Mesendoderm (in vitro differentiated cells): ENCODE results near the gene GNAL.
"Not testable (repeated sequence)": the region's sequence is repeated elsewhere in the genome, so short reads cannot be mapped to it uniquely, and the experiment has no call there.

Source experiments
- DNase-seq: peaks from one replicate; pipeline ENCODE4 v3.0.0; 2013
- H2AK5ac ChIP-seq: 2 replicates; pipeline ENCODE4 v1.6.1; 2013; ENCODE audit warnings: low read length, inconsistent platforms
- H2BK120ac ChIP-seq: 2 replicates; pipeline ENCODE4 v1.6.1; 2013; ENCODE audit warnings: low read depth, mild to moderate bottlenecking, low read length, moderate library complexity, mixed read lengths
- H2BK15ac ChIP-seq: replicated peaks from 2 replicates; pipeline ENCODE4 v1.6.1; 2013; ENCODE audit warnings: low read depth, mild to moderate bottlenecking, moderate library complexity
- H2BK5ac ChIP-seq: 2 replicates; pipeline ENCODE4 v1.6.1; 2013; ENCODE audit warnings: low read length, inconsistent platforms
- H3K18ac ChIP-seq: 2 replicates; pipeline ENCODE4 v1.6.1; 2013; ENCODE audit warnings: mild to moderate bottlenecking, low read length, mixed read lengths
- H3K23ac ChIP-seq: one replicate; pipeline ENCODE4 v1.6.1; 2013; ENCODE audit warnings: low read length
- H3K27ac ChIP-seq: 2 replicates; pipeline ENCODE4 v1.5.1; 2013; ENCODE audit warnings: low read depth, mild to moderate bottlenecking, inconsistent platforms, low read length, moderate library complexity
- H3K27me3 ChIP-seq: 2 replicates; pipeline ENCODE4 v1.6.1; 2013; ENCODE audit warnings: low read length, control low read depth, mild to moderate bottlenecking, inconsistent platforms; ENCODE audit not compliant: insufficient read depth, poor library complexity
- H3K36me3 ChIP-seq: 2 replicates; pipeline ENCODE4 v1.6.1; 2013; ENCODE audit warnings: low read length, inconsistent platforms; ENCODE audit not compliant: control insufficient read depth, insufficient read depth
- H3K4ac ChIP-seq: one replicate; pipeline ENCODE4 v1.6.1; 2013; ENCODE audit warnings: low read depth, mild to moderate bottlenecking, low read length, moderate library complexity
- H3K4me1 ChIP-seq: 2 replicates; pipeline ENCODE4 v1.6.1; 2013; ENCODE audit warnings: low read depth, low read length, inconsistent platforms; ENCODE audit not compliant: control insufficient read depth
- H3K4me2 ChIP-seq: 2 replicates; pipeline ENCODE4 v1.6.1; 2013; ENCODE audit warnings: low read length
- H3K4me3 ChIP-seq: 2 replicates; pipeline ENCODE4 v1.5.1; 2013; ENCODE audit warnings: mild to moderate bottlenecking, low read length
- H3K56ac ChIP-seq: one replicate; pipeline ENCODE4 v1.6.1; 2013; ENCODE audit warnings: low read length
- H3K79me1 ChIP-seq: 2 replicates; pipeline ENCODE4 v1.6.1; 2013; ENCODE audit warnings: low read length, inconsistent platforms
- H3K79me2 ChIP-seq: 2 replicates; pipeline ENCODE4 v1.6.1; 2013; ENCODE audit warnings: mild to moderate bottlenecking, low read length; ENCODE audit not compliant: control insufficient read depth, insufficient read depth
- H3K9ac ChIP-seq: 2 replicates; pipeline ENCODE4 v1.6.1; 2013; ENCODE audit warnings: low read length, inconsistent platforms
- H4K5ac ChIP-seq: one replicate; pipeline ENCODE4 v1.6.1; 2013; ENCODE audit warnings: low read length
- H4K8ac ChIP-seq: one replicate; pipeline ENCODE4 v1.6.1; 2013; ENCODE audit warnings: low read depth, mild to moderate bottlenecking, control low read depth, low read length, moderate library complexity
- whole genome bisulfite sequencing: extraction: QIAGEN DNeasy Blood & Tissue Kit; methylation state at CpG from one replicate; pipeline ENCODE4 v1.1.7; 2013; ENCODE audit warnings: low lambda C conversion rate, missing lambda C conversion rate; ENCODE audit not compliant: insufficient coverage; ENCODE audit errors: extremely low coverage; 5-methylcytosine and 5-hydroxymethylcytosine counted together

The GNAL gene

GRCh38 chr18:11854554-11854953 is 165.5 kb downstream of the GNAL start:
- H3K4me2 ChIP-seq, H2BK120ac ChIP-seq, DNase-seq, H3K36me3 ChIP-seq, H3K18ac ChIP-seq, H4K5ac ChIP-seq, H2BK15ac ChIP-seq, H3K27me3 ChIP-seq, H3K56ac ChIP-seq, H2BK5ac ChIP-seq, H3K9ac ChIP-seq, H4K8ac ChIP-seq, H3K27ac ChIP-seq, H3K23ac ChIP-seq, H3K79me1 ChIP-seq, H3K4ac ChIP-seq, H3K4me1 ChIP-seq, H3K4me3 ChIP-seq, H2AK5ac ChIP-seq: not testable (repeated sequence)
- peaks cover 20% of the 10 kb centered on the region for H3K79me2 ChIP-seq
- no CpG with 5 or more reads among the region's 6 CpGs for WGBS

DNA sequence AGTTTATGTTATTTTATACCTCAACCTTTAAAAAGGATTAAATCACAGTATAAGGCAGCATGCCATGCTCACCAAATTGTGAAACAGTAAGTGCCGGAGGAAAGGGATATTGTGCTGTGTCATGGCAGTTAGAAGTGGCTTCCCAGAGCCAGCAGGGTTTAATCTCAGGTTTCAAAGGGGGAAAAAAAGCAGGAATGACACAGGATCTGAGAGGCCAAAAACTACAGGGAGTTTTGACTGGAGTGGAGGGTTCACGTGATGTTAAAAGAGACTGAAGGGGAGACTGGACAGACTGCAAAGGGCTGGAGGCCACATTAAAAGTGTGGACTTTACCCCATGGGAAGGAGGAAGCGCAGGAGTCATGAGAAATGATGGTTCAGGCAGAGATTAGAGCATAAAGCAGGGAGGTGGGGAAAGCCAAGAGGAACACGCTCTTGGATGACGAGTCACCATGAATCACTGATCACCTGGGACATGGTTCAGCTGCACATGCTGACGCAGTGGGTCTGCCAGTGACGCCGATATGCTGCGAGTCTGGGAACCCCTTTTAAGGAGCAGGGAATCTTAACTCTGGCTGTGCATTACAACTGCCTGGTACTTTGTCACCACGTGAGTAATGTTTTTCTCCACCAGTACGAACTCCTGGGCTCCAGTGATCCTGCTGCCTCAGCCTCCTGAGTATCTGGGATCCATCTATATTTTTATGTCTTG is 168.3 kb downstream of the GNAL start:
- Histone ChIP-seq H3K4me2 (no peak overlapping the region), H3K4me3 (no peak overlapping the region), H3K27ac (peak overlapping the region; percentile 29), H3K79me2 (peaks cover 9% of the 10 kb centered on the region), H2BK15ac (no peak overlapping the region), H3K4ac (peak overlapping the region; percentile 0), H4K5ac (no peak overlapping the region), H3K36me3 (no peaks in the 10 kb centered on the region), H3K23ac (no peak overlapping the region), H2BK120ac (no peak overlapping the region), H2BK5ac (peak overlapping the region; percentile 46), H3K79me1 (peaks cover 2% of the 10 kb centered on the region), H3K27me3 (no peaks in the 10 kb centered on the region), H2AK5ac (no peak overlapping the region), H3K9ac (peak overlapping the region; percentile 39), H3K4me1 (peaks cover 6% of the 10 kb centered on the region), H3K18ac (peak overlapping the region; percentile 29), H4K8ac (no peak overlapping the region), H3K56ac (peak overlapping the region; percentile 87)
- whole genome bisulfite sequencing: no CpG with 5 or more reads among the region's 11 CpGs
- DNase-seq: peak; percentile 93

DNA sequence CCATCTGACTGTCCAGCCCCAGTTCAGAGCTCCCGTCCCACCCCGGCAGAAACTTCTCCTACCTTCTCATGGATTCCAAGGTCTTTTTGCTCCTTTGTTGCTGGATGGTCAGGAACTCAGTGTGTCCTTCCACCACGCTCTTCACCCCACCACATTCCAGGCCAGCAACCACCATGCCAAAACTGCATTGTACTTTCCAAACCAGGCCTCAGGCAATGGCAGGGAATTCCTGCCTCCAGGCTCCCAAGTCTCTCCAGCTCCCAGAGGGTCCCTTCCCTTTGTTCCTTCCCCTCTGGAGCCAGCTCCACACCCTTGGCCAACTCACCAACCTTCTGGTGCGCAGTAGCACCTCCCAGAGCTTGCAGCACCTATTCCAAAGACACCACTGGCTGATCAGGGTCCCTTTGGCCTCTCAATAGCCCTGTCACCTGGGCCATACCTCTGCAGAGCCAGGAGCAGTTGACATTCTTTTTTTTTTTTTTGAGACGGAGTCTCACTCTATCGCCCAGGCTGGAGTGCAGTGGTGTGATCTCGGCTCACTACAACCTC is 170.3 kb downstream of the GNAL start:
- no peak overlapping the region for H2BK120ac ChIP-seq
- no peaks in the 10 kb centered on the region for H3K79me1 ChIP-seq
- H3K4ac ChIP-seq: no peak overlapping the region
- no peak overlapping the region for H3K23ac ChIP-seq
- peaks cover 4% of the 10 kb centered on the region for H3K4me1 ChIP-seq
- H3K36me3 ChIP-seq: no peaks in the 10 kb centered on the region
- H2BK15ac ChIP-seq: no peak overlapping the region
- H3K18ac ChIP-seq: no peak overlapping the region
- no peak overlapping the region for H2BK5ac ChIP-seq
- H3K4me2 ChIP-seq: no peak overlapping the region
- H3K56ac ChIP-seq: no peak overlapping the region
- H4K8ac ChIP-seq: no peak overlapping the region
- H4K5ac ChIP-seq: no peak overlapping the region
- H3K27ac ChIP-seq: no peak overlapping the region
- H3K4me3 ChIP-seq: no peak overlapping the region
- no peaks in the 10 kb centered on the region for H3K79me2 ChIP-seq
- H2AK5ac ChIP-seq: peak overlapping the region; percentile 27
- peak; percentile 60 for DNase-seq
- no peak overlapping the region for H3K9ac ChIP-seq
- no CpG with 5 or more reads among the region's 7 CpGs for WGBS
- H3K27me3 ChIP-seq: no peaks in the 10 kb centered on the region

- no peak overlapping the region for H3K4me3 ChIP-seq
- no CpG with 5 or more reads among the region's 4 CpGs for WGBS
- no peak overlapping the region for H3K4me2 ChIP-seq
- peaks cover 4% of the 10 kb centered on the region for H3K4me1 ChIP-seq
- H2BK120ac ChIP-seq: no peak overlapping the region
- no peak overlapping the region for H3K56ac ChIP-seq
- H3K23ac ChIP-seq: no peak overlapping the region
- H2BK5ac ChIP-seq: no peak overlapping the region
- H3K9ac ChIP-seq: no peak overlapping the region
- DNase-seq: peak; percentile 79
- no peak overlapping the region for H3K27ac ChIP-seq
- H2AK5ac ChIP-seq: no peak overlapping the region
- H3K36me3 ChIP-seq: no peaks in the 10 kb centered on the region
- no peak overlapping the region for H2BK15ac ChIP-seq
- no peaks in the 10 kb centered on the region for H3K27me3 ChIP-seq
- H4K8ac ChIP-seq: no peak overlapping the region
- no peak overlapping the region for H3K4ac ChIP-seq
- no peak overlapping the region for H4K5ac ChIP-seq
- H3K79me2 ChIP-seq: no peaks in the 10 kb centered on the region
- no peak overlapping the region for H3K18ac ChIP-seq
- H3K79me1 ChIP-seq: no peaks in the 10 kb centered on the region
These were observed 170.9 kb downstream of the GNAL start for GRCh38 chr18:11859903-11860407.

DNA sequence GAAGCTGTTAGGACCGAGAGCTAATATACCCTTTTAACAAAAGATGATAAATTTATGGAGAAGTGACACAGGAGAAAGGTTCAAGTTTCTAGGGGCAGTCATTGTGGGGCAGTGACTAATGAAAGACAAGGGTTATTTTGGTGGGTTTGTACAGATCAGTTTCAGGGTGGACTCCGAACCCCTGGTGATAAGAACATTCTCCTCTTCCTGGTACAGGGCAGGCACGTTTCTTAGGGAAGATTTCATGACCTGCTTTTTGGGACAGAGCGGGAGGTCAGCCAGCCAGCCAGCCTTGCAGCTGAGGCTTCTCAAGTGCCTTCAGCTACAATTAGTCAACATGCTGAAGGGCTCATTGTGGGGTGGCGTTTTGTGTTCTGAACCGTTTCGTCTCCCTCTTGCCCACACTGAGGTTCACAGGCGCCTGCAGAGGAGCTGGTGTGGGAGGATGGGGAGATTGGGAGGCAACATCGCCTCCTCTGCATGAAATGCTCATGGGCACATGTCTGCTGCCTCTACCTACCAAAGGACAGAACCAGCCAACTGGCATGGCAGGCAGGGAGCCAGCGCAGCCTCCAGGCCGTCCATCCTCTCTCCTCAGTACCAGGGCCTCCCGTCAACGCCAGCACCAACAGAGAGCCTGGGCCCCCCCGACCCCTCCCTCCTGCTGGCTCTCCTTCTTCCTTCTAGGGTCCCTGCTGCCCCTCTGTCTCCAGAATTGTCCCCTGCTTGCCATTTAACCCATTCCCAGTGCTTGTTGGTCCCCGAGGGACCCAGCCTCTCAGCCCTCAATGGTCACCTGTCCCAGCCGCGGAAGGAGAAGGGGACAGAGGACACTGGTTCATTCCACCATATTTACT is 171.8 kb downstream of the GNAL start:
- no peak overlapping the region for H3K4ac ChIP-seq
- peak overlapping the region; percentile 53 for H3K23ac ChIP-seq
- no peak overlapping the region for H3K4me2 ChIP-seq
- H3K79me1 ChIP-seq: no peaks in the 10 kb centered on the region
- no peak overlapping the region for H3K56ac ChIP-seq
- H3K18ac ChIP-seq: no peak overlapping the region
- no peak overlapping the region for H4K5ac ChIP-seq
- no peaks in the 10 kb centered on the region for H3K27me3 ChIP-seq
- no peak overlapping the region for H3K4me3 ChIP-seq
- H3K4me1 ChIP-seq: peaks cover 4% of the 10 kb centered on the region
- H2BK5ac ChIP-seq: no peak overlapping the region
- no peak overlapping the region for H3K9ac ChIP-seq
- no peak overlapping the region for H3K27ac ChIP-seq
- H3K36me3 ChIP-seq: no peaks in the 10 kb centered on the region
- no CpG with 5 or more reads among the region's 17 CpGs for WGBS
- H2BK15ac ChIP-seq: no peak overlapping the region
- DNase-seq: no peak
- H2BK120ac ChIP-seq: no peak overlapping the region
- H4K8ac ChIP-seq: no peak overlapping the region
- H2AK5ac ChIP-seq: no peak overlapping the region
- no peaks in the 10 kb centered on the region for H3K79me2 ChIP-seq
